K562 (cell line): ENCODE results near the gene MTARC2. TPM values are rescaled to one million over a fixed set of nuclear protein-coding genes. Genes with fewer than 3 reads are reported as not detected.

Source experiments
- ARID4B ChIP-seq: sonication (generic); formaldehyde crosslinking; IDR thresholded peaks from 2 replicates; pipeline ENCODE4 v1.8.0; 2022; ENCODE audit warnings: mild to moderate bottlenecking, missing genetic modification reagents
- IRF9 ChIP-seq: fragments of 450-650 bp; IDR thresholded peaks from 2 replicates; pipeline ENCODE4 v1.6.1; 2016; ENCODE audit warnings: missing biosample characterization, missing genetic modification characterization
- PHTF2 ChIP-seq: fragments of 250-450 bp; sonication (Bioruptor Pico); IDR thresholded peaks from 2 replicates; pipeline ENCODE4 v1.5.0; 2021; ENCODE audit warnings: mild to moderate bottlenecking
- SAP30 ChIP-seq: fragments of 200-600 bp; sonication (generic); IDR thresholded peaks from 2 replicates; pipeline ENCODE4 v1.6.1; 2012; ENCODE audit warnings: borderline replicate concordance, low read depth, mild to moderate bottlenecking, moderate library complexity, low read length, control low read depth, inconsistent platforms; ENCODE audit not compliant: insufficient read depth, poor library complexity, severe bottlenecking
- SP1 ChIP-seq: sonication (generic); formaldehyde crosslinking; IDR thresholded peaks from 2 replicates; pipeline ENCODE4 v1.8.1; 2022; ENCODE audit warnings: mild to moderate bottlenecking, missing genetic modification reagents
- polyA plus RNA-seq, 8 experiments: library from polyadenylated mRNA; depleted of rRNA in 4 of 8; stranded (reverse) in 5 of 8; unstranded in 3 of 8; fragments of >200 nt; fragmentation: Nextera tagmentation in 2 of 8; fragmentation: Illumina TruSeq in 1 of 8; extraction: Ambion mirVana in 2 of 8; extraction: Trizol in 1 of 8; gene quantifications; 2 replicates each; pipeline versions ENCODE4 v1.2.1 to v1.2.3, GENCODE V29; 2011 to 2014; ENCODE audit warnings: inconsistent platforms in 1 of 8, missing spikeins in 1 of 8
- total RNA-seq, 7 experiments: library from RNA; depleted of rRNA in 6 of 7; stranded (reverse); fragments of >200 nt in 6 of 7; fragmentation: Illumina TruSeq in 2 of 7; extraction: Trizol in 2 of 7; gene quantifications; 2 replicates each; pipeline versions ENCODE4 v1.2.1 to v1.2.3, GENCODE V29; 2011 to 2021; ENCODE audit warnings: low replicate concordance in 1 of 7

The MTARC2 gene
- total and polyA plus RNA-seq, 9 of the 15 experiments (the other 6 are each of a cell fraction or from before 2014, with no cell fraction given) = 0.03 to 0.35 TPM; not detected in 7

- TF ChIP-seq ARID4B (CRISPR knock-in tag) (no peak), SP1 (CRISPR knock-in tag) (no peak), IRF9 (tag) (no peak), PHTF2 (CRISPR knock-in tag) (no peak), SAP30 (no peak)
- TF ChIP-seq, all 486 proteins: peak for 0
Measured at GRCh38 chr1:220798338-220798737, 50.2 kb downstream of the MTARC2 start (continued).
